NCI-H2081 treated with DMSO at 0.1 percent for 48 hours (cell line): ENCODE data around the gene RAD51D.
"Not testable (repeated sequence)": the region's sequence is repeated elsewhere in the genome, so short reads cannot be mapped to it uniquely, and the experiment has no call there.

Experiments
- DNase-seq: peaks from one replicate; lab custom pipeline; 2025; lab: John Stamatoyannopoulos, UW

RAD51D gene

DNA sequence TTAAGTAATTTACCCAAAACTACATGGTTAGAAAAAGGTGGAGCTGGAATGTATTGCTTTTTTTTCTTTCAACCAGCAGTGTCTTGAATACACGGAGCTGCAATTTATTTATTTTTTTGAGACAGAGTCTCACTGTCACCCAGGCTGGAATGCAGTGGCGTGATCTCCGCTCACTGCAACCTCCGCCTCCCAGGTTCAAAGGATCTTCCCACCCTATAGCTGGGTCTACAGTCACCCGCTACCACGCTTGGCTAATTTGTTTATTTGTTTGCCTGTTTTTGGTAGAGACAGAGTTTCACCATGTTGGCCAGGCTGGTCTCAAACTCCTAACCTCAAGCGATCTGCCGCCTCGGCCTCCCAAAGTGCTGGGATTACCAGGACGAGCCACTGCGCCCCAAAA lies 29.0 kb downstream of the RAD51D start:
- not testable (repeated sequence) for DNase-seq

DNA sequence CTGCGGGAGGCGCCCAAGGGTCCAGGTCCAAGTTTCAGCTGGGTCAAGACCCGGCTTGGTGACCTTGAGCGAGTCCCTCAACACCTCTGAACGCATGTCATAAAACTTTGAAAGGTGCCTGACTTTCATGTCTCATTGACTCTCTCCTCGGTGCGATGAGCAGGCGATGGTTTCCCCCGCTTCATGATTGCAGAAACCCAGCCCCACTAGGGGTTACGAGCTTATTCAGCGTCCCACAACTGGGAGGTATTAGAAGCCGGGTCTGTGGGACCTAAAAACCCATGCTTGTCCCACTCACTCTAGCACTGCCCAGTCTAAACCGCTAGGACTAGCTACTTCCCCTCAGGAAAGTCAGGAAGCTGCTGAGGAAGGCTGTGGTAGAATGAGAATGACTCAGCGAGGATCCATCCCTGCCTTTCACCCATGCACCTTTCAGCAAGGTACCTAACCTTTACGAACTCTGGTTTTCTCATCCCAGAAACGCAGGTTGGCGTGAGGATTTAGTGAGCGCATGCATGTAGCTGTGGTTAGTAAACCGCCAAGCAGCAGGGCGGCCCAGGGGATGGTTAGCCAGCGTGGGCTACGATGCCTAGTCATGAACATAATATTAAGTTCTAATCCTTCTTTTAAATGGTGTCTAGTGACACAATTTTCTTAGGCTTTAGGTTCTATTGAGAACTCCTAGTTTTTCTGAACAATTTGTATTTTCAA lies 29.9 kb downstream of the RAD51D start:
- no peak for DNase-seq

- DNase-seq = no peak
Observed at GRCh38 chr17:35088881-35089585, 30.6 kb downstream of the RAD51D start.

- DNase-seq = no peak
Observed at GRCh38 chr17:35088356-35088880, 31.2 kb downstream of the RAD51D start.

DNA sequence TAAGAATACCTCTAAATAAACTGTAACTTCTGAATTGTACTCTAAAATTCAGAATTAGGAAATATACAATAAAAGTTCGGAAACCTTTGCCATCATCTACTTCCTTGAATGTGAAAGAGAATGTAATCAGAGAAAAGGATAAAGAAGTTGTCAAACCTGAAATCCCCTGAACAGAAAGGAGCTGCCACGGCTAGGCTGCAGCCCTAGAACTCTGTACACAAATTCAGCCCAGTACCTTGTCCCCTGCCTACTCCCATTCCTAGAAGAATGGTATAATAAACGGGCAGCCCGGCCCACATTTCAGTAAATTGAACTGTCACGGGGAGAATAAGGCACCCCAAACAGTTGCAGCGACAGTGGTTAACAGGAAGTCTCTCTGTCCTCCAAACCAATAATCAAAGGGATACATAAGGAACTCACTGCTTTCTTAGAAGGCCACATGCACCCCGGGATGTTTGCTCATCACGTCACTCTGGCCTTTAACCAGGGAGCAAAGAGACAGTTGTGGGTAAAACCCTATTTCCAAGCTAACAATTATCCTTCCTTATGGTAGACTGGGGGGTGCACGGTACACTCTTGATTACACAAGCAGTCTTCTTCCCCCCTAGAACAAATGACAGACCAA lies 31.8 kb downstream of the RAD51D start:
- DNase-seq = no peak

DNA sequence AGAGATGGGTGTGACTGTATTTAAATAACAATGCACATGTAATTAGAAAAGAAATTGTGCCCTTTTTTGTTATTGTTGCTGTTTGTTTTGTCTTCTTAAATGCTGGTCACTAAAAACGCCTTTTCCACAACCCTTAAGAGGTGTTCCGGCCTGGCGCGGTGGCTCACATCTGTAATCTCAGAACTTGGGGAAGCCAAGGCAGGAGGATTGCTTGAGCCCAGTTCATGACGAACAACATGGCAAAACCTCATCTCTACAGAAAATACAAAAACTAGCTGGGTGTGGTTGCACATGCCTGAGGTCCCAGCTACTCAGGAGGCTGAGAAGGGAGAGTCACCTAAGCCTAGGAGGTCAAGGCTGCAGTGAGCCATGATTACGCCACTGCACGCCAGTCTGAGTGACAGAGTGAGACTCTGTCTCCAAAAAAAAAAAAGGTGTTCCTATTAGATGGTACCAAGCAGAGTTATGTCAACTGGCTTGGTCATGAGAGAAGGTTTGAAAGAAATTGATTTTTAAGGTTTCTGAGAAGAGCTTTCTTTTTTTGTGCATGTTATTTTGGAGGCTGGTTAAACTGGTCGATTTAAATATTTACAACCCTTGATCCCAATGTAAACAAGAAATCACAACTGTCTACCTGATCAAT lies 32.6 kb downstream of the RAD51D start:
- no peak for DNase-seq

DNA sequence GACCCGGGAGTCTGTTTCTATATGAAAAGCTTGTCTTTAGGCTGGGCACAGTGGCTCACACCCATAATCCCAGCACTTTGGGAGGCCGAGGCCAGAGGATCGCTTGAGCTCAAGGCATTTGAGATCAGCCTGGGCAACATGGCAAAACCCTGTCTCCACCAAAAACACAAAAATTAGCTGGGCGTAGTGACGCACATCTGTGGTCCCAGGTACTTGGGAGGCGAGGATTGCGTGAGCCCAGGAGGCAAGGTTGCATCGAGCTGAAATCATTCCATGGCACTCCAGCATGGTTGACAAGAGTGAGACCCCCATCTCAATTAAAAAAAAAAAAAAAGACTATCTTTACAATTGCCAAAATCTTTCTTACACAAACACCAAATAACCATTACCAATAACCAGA lies 33.5 kb downstream of the RAD51D start:
- DNase-seq = no peak

DNA sequence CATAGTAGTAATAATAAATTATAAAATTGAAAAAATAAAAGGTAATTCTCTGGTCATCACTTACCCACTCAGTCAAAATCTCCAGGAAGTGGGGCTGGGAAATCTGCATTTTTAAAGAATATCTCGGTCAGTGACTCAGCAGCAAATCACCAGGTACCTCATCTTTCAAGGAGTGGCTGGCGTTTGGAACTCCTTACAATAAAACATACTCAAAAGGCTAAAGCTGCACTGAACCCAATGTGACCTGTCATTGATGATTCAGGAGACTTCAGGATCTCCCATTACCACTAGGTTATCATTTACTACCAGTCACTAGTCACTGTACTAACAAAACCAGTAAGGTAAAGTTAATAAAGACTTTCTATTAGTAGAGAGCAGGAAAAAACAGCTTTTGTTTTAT lies 34.7 kb downstream of the RAD51D start:
- DNase-seq = no peak

DNA sequence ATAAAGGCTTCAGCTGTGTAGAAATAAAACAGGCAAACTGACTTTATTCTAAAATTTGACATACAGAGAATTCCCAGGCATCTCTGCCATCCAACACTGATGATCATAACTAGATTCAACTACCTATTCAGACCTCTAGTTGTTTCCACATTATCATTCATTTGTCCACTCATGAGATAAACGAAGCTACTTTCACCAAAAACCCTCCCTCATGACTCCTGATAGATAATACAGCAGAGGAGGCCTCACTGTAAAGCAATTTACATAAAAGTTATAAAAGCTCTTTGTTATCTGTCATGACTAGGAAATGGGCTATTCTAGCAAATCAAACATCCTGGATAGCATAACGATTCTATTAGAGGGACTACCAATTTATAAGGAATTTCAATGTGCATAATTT lies 36.6 kb downstream of the RAD51D start:
- no peak for DNase-seq

GRCh38 chr17:35082073-35082657 lies 37.5 kb downstream of the RAD51D start:
- no peak for DNase-seq

DNA sequence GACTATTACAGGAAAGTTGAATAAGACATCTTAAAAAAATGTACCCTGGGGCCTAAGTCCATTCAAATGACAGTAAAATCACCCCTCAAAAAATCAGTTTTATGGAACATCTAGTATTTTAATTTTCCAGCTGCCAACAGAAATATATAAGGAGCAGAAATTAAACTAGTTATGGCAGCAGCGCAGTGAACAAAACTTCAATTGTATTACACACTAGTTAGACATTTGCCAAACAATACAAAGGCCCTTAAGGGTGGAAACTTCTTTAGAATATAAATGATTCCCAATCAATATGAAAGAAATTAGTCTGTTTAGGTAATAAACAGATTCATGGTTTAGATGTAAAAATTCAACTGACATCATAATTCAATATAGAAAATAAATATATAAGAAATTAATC lies 38.0 kb downstream of the RAD51D start:
- no peak for DNase-seq

- DNase-seq = no peak
Observed at GRCh38 chr17:35080536-35080935, 39.1 kb downstream of the RAD51D start.

- DNase-seq = no peak
Observed at GRCh38 chr17:35079547-35080423, 39.9 kb downstream of the RAD51D start.

GRCh38 chr17:35076874-35077273 lies 42.8 kb downstream of the RAD51D start:
- no peak for DNase-seq

GRCh38 chr17:35074711-35075707 lies 44.7 kb downstream of the RAD51D start:
- DNase-seq = no peak

DNA sequence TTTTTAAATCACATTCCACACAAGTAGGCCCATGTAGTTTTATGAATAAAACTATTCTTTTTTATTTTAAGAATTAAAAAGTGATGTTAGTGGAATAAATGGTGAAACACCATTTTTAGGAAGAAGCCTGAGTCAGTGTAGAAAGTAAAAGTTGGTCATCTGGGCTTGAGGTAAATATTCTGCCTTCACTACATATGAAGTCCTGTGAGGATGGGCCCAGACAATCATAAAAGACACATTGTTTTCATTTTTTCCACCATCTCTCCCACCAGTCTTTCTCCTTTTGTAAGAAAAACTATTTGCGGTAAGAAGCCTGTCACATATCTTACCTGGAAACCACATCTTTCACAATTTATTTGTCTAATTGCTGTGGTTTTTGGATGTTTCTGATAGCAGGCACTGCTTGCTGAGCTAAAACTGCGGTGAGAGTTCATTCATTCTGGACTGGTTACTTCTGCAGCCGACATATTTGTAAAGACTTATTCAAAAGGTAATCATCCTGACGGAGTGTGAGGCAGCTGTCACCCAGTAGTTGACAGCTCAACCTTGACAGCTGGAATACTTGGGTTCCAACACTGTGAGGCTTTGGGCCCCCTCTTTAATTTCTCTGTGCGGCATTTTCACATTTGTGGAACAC lies 45.6 kb downstream of the RAD51D start:
- no peak for DNase-seq

- no peak for DNase-seq
Observed at GRCh38 chr17:35073183-35073790, 46.4 kb downstream of the RAD51D start.

DNA sequence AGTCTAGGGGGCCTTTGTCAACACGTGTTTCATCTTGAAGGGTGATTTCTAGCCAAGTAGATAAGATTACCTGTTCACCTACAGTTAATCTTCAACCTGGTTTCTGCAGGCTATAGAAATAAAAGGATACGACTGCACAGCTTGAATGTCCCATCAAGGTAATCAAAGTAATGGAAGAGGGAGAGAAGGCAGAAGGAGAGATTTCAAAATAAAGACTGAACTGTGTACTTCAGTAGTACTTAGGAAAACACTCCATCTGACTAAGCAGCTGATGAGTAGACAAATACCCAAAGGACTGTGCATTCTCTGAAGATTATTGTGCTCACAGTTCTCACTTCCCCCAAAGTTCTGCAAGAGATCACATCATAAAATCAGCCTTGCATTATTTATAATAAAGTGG lies 50.3 kb downstream of the RAD51D start:
- DNase-seq = no peak

DNA sequence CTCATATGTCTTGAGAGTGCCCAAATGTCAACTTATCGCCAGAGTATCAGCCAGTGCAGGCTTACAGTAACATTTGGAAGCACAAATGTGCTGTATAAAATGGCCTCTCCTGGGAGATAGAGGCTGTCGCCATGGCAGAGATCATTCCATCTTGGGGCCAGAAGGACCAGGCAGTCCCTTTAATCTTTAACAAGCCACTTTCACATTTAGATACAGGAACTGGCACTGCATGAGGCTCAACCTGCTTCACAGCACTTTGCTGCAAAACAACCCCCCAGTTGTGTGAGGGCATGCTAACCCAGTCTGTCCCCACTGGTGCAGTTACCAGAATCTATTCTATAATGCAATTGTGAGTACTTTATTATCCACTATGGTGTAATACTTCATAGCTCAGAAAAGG lies 51.4 kb downstream of the RAD51D start:
- DNase-seq = no peak
